H9 (cell line): ENCODE data around the gene DLD. TPM values are rescaled to one million over a fixed set of nuclear protein-coding genes. Genes with fewer than 3 reads are reported as not detected.

Source experiments
- DNase-seq: peaks from one replicate; pipeline ENCODE4 v3.0.0-alpha.2; 2017
- H2AFZ ChIP-seq: one replicate; pipeline ENCODE4 v1.6.1; 2013; ENCODE audit warnings: mild to moderate bottlenecking, low read length, control low read depth, moderate library complexity
- H2AK5ac ChIP-seq: 2 replicates; pipeline ENCODE4 v1.6.1; 2013; ENCODE audit warnings: low read length, control low read depth, mixed read lengths; ENCODE audit not compliant: insufficient read length
- H2BK120ac ChIP-seq: one replicate; pipeline ENCODE4 v1.6.1; 2013; ENCODE audit warnings: low read depth, mild to moderate bottlenecking, low read length, control low read depth, inconsistent platforms; ENCODE audit not compliant: poor library complexity, severe bottlenecking
- H2BK12ac ChIP-seq: 2 replicates; pipeline ENCODE4 v1.6.1; 2013; ENCODE audit warnings: low read length, control low read depth, mixed read lengths, low read depth; ENCODE audit not compliant: insufficient read length
- H2BK15ac ChIP-seq: 2 replicates; pipeline ENCODE4 v1.6.1; 2013; ENCODE audit warnings: low read depth, low read length, control low read depth
- H2BK20ac ChIP-seq: one replicate; pipeline ENCODE4 v1.6.1; 2013; ENCODE audit warnings: low read depth, mild to moderate bottlenecking, low read length, control low read depth, inconsistent platforms; ENCODE audit not compliant: poor library complexity, severe bottlenecking
- H2BK5ac ChIP-seq: 2 replicates; pipeline ENCODE4 v1.6.1; 2013; ENCODE audit warnings: low read length, control low read depth, mixed read lengths; ENCODE audit not compliant: insufficient read length
- H3K14ac ChIP-seq: 2 replicates; pipeline ENCODE4 v1.6.1; 2013; ENCODE audit warnings: low read length, control low read depth; ENCODE audit not compliant: insufficient read depth
- H3K18ac ChIP-seq: 2 replicates; pipeline ENCODE4 v1.6.1; 2013; ENCODE audit warnings: low read depth, mild to moderate bottlenecking, mixed read lengths, low read length, control low read depth; ENCODE audit not compliant: insufficient read length
- H3K23ac ChIP-seq: 2 replicates; pipeline ENCODE4 v1.6.1; 2013; ENCODE audit warnings: low read length, control low read depth, mixed read lengths, low read depth; ENCODE audit not compliant: insufficient read length
- H3K23me2 ChIP-seq: 2 replicates; pipeline ENCODE4 v1.6.1; 2013; ENCODE audit warnings: low read depth, mild to moderate bottlenecking, mixed read lengths, low read length, control low read depth; ENCODE audit not compliant: insufficient read length, poor library complexity, severe bottlenecking
- H3K27ac ChIP-seq: 2 replicates; pipeline ENCODE4 v1.5.1; 2013; ENCODE audit warnings: low read length, control low read depth, mixed read lengths, low read depth; ENCODE audit not compliant: insufficient read length
- H3K27me3 ChIP-seq: 2 replicates; pipeline ENCODE4 v1.6.1; 2013; ENCODE audit warnings: low read length, control low read depth, inconsistent platforms; ENCODE audit not compliant: insufficient read depth
- H3K4ac ChIP-seq: 2 replicates; pipeline ENCODE4 v1.6.1; 2013; ENCODE audit warnings: low read depth, mild to moderate bottlenecking, control low read depth, inconsistent platforms, low read length, moderate library complexity
- H3K4me1 ChIP-seq: 2 replicates; pipeline ENCODE4 v1.6.1; 2013; ENCODE audit warnings: low read length, control low read depth, inconsistent platforms; ENCODE audit not compliant: insufficient read depth
- H3K4me2 ChIP-seq: 2 replicates; pipeline ENCODE4 v1.6.1; 2013; ENCODE audit warnings: low read length, control low read depth, mixed read lengths; ENCODE audit not compliant: insufficient read length, insufficient read depth
- H3K56ac ChIP-seq: 2 replicates; pipeline ENCODE4 v1.6.1; 2013; ENCODE audit warnings: low read depth, mild to moderate bottlenecking, mixed read lengths, low read length, control low read depth; ENCODE audit not compliant: insufficient read length
- H3K79me1 ChIP-seq: 2 replicates; pipeline ENCODE4 v1.6.1; 2013; ENCODE audit warnings: low read depth, mild to moderate bottlenecking, moderate library complexity, low read length, control low read depth, inconsistent platforms; ENCODE audit not compliant: insufficient read depth, poor library complexity, severe bottlenecking
- H3K79me2 ChIP-seq: 2 replicates; pipeline ENCODE4 v1.6.1; 2013; ENCODE audit warnings: low read length, control low read depth, inconsistent platforms; ENCODE audit not compliant: insufficient read depth
- H3K9ac ChIP-seq: 2 replicates; pipeline ENCODE4 v1.6.1; 2013; ENCODE audit warnings: low read length, control low read depth, mixed read lengths; ENCODE audit not compliant: insufficient read length; ENCODE audit errors: extremely low read depth
- H3K9me3 ChIP-seq: one replicate; pipeline ENCODE4 v1.6.1; 2013; ENCODE audit warnings: low read depth, low read length, inconsistent platforms; ENCODE audit not compliant: control insufficient read depth
- H3T11ph ChIP-seq: one replicate; pipeline ENCODE4 v1.6.1; 2013; ENCODE audit warnings: mild to moderate bottlenecking, low read length, control low read depth, inconsistent platforms
- H4K20me1 ChIP-seq: one replicate; pipeline ENCODE4 v1.6.1; 2013; ENCODE audit not compliant: control insufficient read depth, insufficient read length, insufficient read depth
- H4K5ac ChIP-seq: 2 replicates; pipeline ENCODE4 v1.6.1; 2013; ENCODE audit warnings: low read depth, mild to moderate bottlenecking, mixed read lengths, low read length, control low read depth; ENCODE audit not compliant: insufficient read length
- H4K8ac ChIP-seq: replicated peaks from 2 replicates; pipeline ENCODE4 v1.6.1; 2013; ENCODE audit warnings: low read length, control low read depth, mixed read lengths, low read depth; ENCODE audit not compliant: insufficient read length
- H4K91ac ChIP-seq: 2 replicates; pipeline ENCODE4 v1.6.1; 2013; ENCODE audit warnings: low read depth, mild to moderate bottlenecking, moderate library complexity, mixed read lengths, low read length, control low read depth; ENCODE audit not compliant: insufficient read length
- H3K27ac Mint-ChIP-seq, 3 experiments: 2 replicates in 2 of 3; 3 replicates in 1 of 3; pipeline ENCODE4 v1.8.0; 2020 to 2021; ENCODE audit warnings: mixed read lengths in 3 of 3, mild to moderate bottlenecking in 1 of 3, moderate library complexity in 1 of 3
- H3K27me3 Mint-ChIP-seq: 2 replicates; pipeline ENCODE4 v1.8.0; 2021; ENCODE audit warnings: low read depth, mild to moderate bottlenecking, moderate library complexity, mixed read lengths
- H3K36me3 Mint-ChIP-seq, 3 experiments: 2 replicates in 2 of 3; 3 replicates in 1 of 3; pipeline ENCODE4 v1.8.0; 2020 to 2021; ENCODE audit warnings: low read depth in 3 of 3, mixed read lengths in 3 of 3; ENCODE audit not compliant: insufficient read depth in 1 of 3
- H3K4me1 Mint-ChIP-seq, 2 experiments: 2 replicates each; pipeline ENCODE4 v1.8.0; 2020; ENCODE audit warnings: mixed read lengths in 2 of 2
- H3K4me3 Mint-ChIP-seq, 2 experiments: 2 replicates in 1 of 2; 3 replicates in 1 of 2; pipeline ENCODE4 v1.8.0; 2020 to 2021; ENCODE audit warnings: mild to moderate bottlenecking in 2 of 2, mixed read lengths in 2 of 2, moderate library complexity in 1 of 2
- H3K9me3 Mint-ChIP-seq, 2 experiments: 2 replicates in 1 of 2; 3 replicates in 1 of 2; pipeline ENCODE4 v1.8.0; 2020; ENCODE audit warnings: mild to moderate bottlenecking in 2 of 2, mixed read lengths in 2 of 2, moderate library complexity in 1 of 2
- CTCF ChIP-seq: fragments of 200-600 bp; sonication (generic); conservative IDR thresholded peaks from 3 replicates; pipeline ENCODE4 v1.8.0; 2021; ENCODE audit warnings: antibody characterized with exemption, mild to moderate bottlenecking
- WGBS: extraction: QIAGEN DNeasy Blood & Tissue Kit; methylation state at CpG from one replicate; pipeline ENCODE4 v1.1.7; 2013; ENCODE audit warnings: missing lambda C conversion rate, low lambda C conversion rate, mixed read lengths; ENCODE audit not compliant: insufficient read length; ENCODE audit errors: extremely low coverage; 5-methylcytosine and 5-hydroxymethylcytosine counted together
- total RNA-seq: library from RNA; stranded (reverse); gene quantifications from 2 replicates; pipeline ENCODE4 v1.2.1, GENCODE V29; 2021

Gene DLD
- total RNA-seq, 1 experiment from 2014 or later: 93.7 TPM

GRCh38 chr7:107949443-107949935 lies 58.5 kb downstream of the DLD start:
- no peak overlapping the region for H3K18ac ChIP-seq
- no peak overlapping the region for H2BK5ac ChIP-seq
- H3K4me1 ChIP-seq: peaks cover 18% of the 10 kb centered on the region
- no peak overlapping the region for H3K9ac ChIP-seq
- no peak overlapping the region for H3K4me3 Mint-ChIP-seq
- peaks cover 7 to 74% (median 42%) of the 10 kb centered on the region in 3 experiments for H3K36me3 Mint-ChIP-seq
- H3K9me3 Mint-ChIP-seq: no peaks in the 10 kb centered on the region
- H3T11ph ChIP-seq: no peak overlapping the region
- no peak for DNase-seq
- no peaks in the 10 kb centered on the region for H3K27me3 Mint-ChIP-seq
- peaks cover 32 to 35% of the 10 kb centered on the region in 2 experiments for H3K4me1 Mint-ChIP-seq
- no peak overlapping the region for H2AK5ac ChIP-seq
- H3K4ac ChIP-seq: no peak overlapping the region
- no peak overlapping the region for H2AFZ ChIP-seq
- no peak overlapping the region for H3K27ac Mint-ChIP-seq
- H4K5ac ChIP-seq: no peak overlapping the region
- no peaks in the 10 kb centered on the region for H3K23me2 ChIP-seq
- no peak overlapping the region for H3K4me2 ChIP-seq
- no peaks in the 10 kb centered on the region for H3K79me2 ChIP-seq
- WGBS: no CpG with 5 or more reads among the region's 1 CpG
- no peak overlapping the region for H2BK12ac ChIP-seq
- no peaks in the 10 kb centered on the region for H3K9me3 ChIP-seq
- no peak overlapping the region for H3K23ac ChIP-seq
- H3K27me3 ChIP-seq: no peaks in the 10 kb centered on the region; the same call in 1 of the 2 replicates
- no peaks in the 10 kb centered on the region for H4K20me1 ChIP-seq
- no peak overlapping the region for H2BK15ac ChIP-seq
- H3K27ac ChIP-seq: no peak overlapping the region
- H2BK20ac ChIP-seq: no peak overlapping the region
- no peak overlapping the region for H3K56ac ChIP-seq
- no peak overlapping the region for H2BK120ac ChIP-seq
- no peak for TF ChIP-seq CTCF
- no peak overlapping the region for H4K8ac ChIP-seq
- no peaks in the 10 kb centered on the region for H3K79me1 ChIP-seq
- no peak overlapping the region for H3K14ac ChIP-seq
- no peak overlapping the region for H4K91ac ChIP-seq
